HepG2 (cell line): ENCODE results near the gene COL18A1. TPM values are rescaled to one million over a fixed set of nuclear protein-coding genes. Genes with fewer than 3 reads are reported as not detected.

ENCODE experiments used
- ATF7-NPFF ChIP-seq: sonication (generic); formaldehyde crosslinking; IDR thresholded peaks from 2 replicates; pipeline ENCODE4 v1.8.1; 2023; ENCODE audit warnings: mild to moderate bottlenecking, low read depth, missing genetic modification reagents, moderate library complexity
- CEBPB ChIP-seq: IDR thresholded peaks from 2 replicates; pipeline ENCODE4 v1.6.1; 2011; ENCODE audit warnings: low read depth, low read length, improper control_type of control experiment, borderline replicate concordance
- FOXA3 ChIP-seq: IDR thresholded peaks from 2 replicates; pipeline ENCODE4 v1.6.1; 2016; ENCODE audit warnings: missing genetic modification reagents, missing compliant biosample characterization
- HOXA5 ChIP-seq: sonication (generic); formaldehyde crosslinking; IDR thresholded peaks from 2 replicates; pipeline ENCODE4 v1.4.0; 2020; ENCODE audit warnings: missing genetic modification reagents
- MAFF ChIP-seq: IDR thresholded peaks from 2 replicates; pipeline ENCODE4 v1.6.1; 2011; ENCODE audit warnings: low read depth, low read length, improper control_type of control experiment
- PCBP1 ChIP-seq: fragments of 200-400 bp; formaldehyde crosslinking; IDR thresholded peaks from 2 replicates; pipeline ENCODE4 v1.6.1; 2017; ENCODE audit warnings: mild to moderate bottlenecking, low read depth, low read length, borderline replicate concordance
- SMYD3 ChIP-seq: sonication (generic); formaldehyde crosslinking; IDR thresholded peaks from 2 replicates; pipeline ENCODE4 v1.8.1; 2023; ENCODE audit warnings: mild to moderate bottlenecking, missing genetic modification reagents
- ZFP36 ChIP-seq: fragments of 150-350 bp; IDR thresholded peaks from 2 replicates; pipeline ENCODE4 v1.6.1; 2018; ENCODE audit warnings: borderline replicate concordance, low read length, low read depth; ENCODE audit not compliant: partially characterized antibody
- ZFP62 ChIP-seq: sonication (generic); formaldehyde crosslinking; IDR thresholded peaks from 2 replicates; pipeline ENCODE4 v1.4.0; 2020; ENCODE audit warnings: missing genetic modification reagents
- ZKSCAN5 ChIP-seq: sonication (generic); formaldehyde crosslinking; IDR thresholded peaks from 2 replicates; pipeline ENCODE4 v1.5.1; 2020; ENCODE audit warnings: mild to moderate bottlenecking, missing genetic modification reagents
- ZNF207 ChIP-seq: fragments of 450-650 bp; IDR thresholded peaks from 2 replicates; pipeline ENCODE4 v1.6.1; 2016; ENCODE audit warnings: antibody characterized with exemption, borderline replicate concordance
- ZNF709 ChIP-seq: sonication (generic); formaldehyde crosslinking; IDR thresholded peaks from 2 replicates; pipeline ENCODE4 v1.5.0; 2020; ENCODE audit warnings: mild to moderate bottlenecking, missing genetic modification reagents
- ZNF780A ChIP-seq: sonication (generic); formaldehyde crosslinking; IDR thresholded peaks from 2 replicates; pipeline ENCODE4 v1.8.0; 2022; ENCODE audit warnings: mild to moderate bottlenecking, missing genetic modification reagents, moderate library complexity
- ZNF800 ChIP-seq: sonication (generic); formaldehyde crosslinking; IDR thresholded peaks from 2 replicates; pipeline ENCODE4 v1.4.0; 2020; ENCODE audit warnings: missing genetic modification reagents
- polyA plus RNA-seq, 8 experiments: library from polyadenylated mRNA; depleted of rRNA in 3 of 8; stranded (reverse) in 7 of 8; unstranded in 1 of 8; fragments of >200 nt; fragmentation: Illumina TruSeq in 4 of 8; extraction: Trizol in 4 of 8; gene quantifications; 2 replicates each; pipeline versions ENCODE4 v1.2.1 to v1.2.3, GENCODE V29; 2011 to 2016; ENCODE audit warnings: low read depth in 4 of 8, missing spikeins in 1 of 8, mixed read lengths in 1 of 8; ENCODE audit not compliant: insufficient read depth in 1 of 8
- total RNA-seq, 5 experiments: library from RNA; depleted of rRNA; stranded (reverse); fragments of >200 nt; fragmentation: Illumina TruSeq; extraction: Trizol; gene quantifications; 2 replicates each; pipeline ENCODE4 v1.2.3, GENCODE V29; 2016; ENCODE audit warnings: low read depth in 1 of 5
- TF ChIP-seq, protein P1 (sequence below): sonication (generic); formaldehyde crosslinking; IDR thresholded peaks from 2 replicates; pipeline ENCODE4 v1.4.0; 2020; ENCODE audit warnings: mild to moderate bottlenecking, missing genetic modification reagents
- TF ChIP-seq, protein P2 (sequence below): sonication (generic); formaldehyde crosslinking; IDR thresholded peaks from 2 replicates; pipeline ENCODE4 v1.4.0; 2020; ENCODE audit warnings: missing genetic modification reagents, borderline replicate concordance

The COL18A1 gene
- total and polyA plus RNA-seq, 2 of the 13 experiments (the other 11 are each of a cell fraction or from before 2014, with no cell fraction given): 79.0 to 102 TPM

- 0 out of 2 replicates have a peak, but pooled peaks have one; percentile 30 for TF ChIP-seq ZNF800
- no peak for TF ChIP-seq PCBP1
- no peak; the same call in 1 of the 2 replicates for TF ChIP-seq ZNF709 (CRISPR knock-in tag)
- no peak for TF ChIP-seq ZFP62 (CRISPR knock-in tag)
- TF ChIP-seq, protein P1, sequence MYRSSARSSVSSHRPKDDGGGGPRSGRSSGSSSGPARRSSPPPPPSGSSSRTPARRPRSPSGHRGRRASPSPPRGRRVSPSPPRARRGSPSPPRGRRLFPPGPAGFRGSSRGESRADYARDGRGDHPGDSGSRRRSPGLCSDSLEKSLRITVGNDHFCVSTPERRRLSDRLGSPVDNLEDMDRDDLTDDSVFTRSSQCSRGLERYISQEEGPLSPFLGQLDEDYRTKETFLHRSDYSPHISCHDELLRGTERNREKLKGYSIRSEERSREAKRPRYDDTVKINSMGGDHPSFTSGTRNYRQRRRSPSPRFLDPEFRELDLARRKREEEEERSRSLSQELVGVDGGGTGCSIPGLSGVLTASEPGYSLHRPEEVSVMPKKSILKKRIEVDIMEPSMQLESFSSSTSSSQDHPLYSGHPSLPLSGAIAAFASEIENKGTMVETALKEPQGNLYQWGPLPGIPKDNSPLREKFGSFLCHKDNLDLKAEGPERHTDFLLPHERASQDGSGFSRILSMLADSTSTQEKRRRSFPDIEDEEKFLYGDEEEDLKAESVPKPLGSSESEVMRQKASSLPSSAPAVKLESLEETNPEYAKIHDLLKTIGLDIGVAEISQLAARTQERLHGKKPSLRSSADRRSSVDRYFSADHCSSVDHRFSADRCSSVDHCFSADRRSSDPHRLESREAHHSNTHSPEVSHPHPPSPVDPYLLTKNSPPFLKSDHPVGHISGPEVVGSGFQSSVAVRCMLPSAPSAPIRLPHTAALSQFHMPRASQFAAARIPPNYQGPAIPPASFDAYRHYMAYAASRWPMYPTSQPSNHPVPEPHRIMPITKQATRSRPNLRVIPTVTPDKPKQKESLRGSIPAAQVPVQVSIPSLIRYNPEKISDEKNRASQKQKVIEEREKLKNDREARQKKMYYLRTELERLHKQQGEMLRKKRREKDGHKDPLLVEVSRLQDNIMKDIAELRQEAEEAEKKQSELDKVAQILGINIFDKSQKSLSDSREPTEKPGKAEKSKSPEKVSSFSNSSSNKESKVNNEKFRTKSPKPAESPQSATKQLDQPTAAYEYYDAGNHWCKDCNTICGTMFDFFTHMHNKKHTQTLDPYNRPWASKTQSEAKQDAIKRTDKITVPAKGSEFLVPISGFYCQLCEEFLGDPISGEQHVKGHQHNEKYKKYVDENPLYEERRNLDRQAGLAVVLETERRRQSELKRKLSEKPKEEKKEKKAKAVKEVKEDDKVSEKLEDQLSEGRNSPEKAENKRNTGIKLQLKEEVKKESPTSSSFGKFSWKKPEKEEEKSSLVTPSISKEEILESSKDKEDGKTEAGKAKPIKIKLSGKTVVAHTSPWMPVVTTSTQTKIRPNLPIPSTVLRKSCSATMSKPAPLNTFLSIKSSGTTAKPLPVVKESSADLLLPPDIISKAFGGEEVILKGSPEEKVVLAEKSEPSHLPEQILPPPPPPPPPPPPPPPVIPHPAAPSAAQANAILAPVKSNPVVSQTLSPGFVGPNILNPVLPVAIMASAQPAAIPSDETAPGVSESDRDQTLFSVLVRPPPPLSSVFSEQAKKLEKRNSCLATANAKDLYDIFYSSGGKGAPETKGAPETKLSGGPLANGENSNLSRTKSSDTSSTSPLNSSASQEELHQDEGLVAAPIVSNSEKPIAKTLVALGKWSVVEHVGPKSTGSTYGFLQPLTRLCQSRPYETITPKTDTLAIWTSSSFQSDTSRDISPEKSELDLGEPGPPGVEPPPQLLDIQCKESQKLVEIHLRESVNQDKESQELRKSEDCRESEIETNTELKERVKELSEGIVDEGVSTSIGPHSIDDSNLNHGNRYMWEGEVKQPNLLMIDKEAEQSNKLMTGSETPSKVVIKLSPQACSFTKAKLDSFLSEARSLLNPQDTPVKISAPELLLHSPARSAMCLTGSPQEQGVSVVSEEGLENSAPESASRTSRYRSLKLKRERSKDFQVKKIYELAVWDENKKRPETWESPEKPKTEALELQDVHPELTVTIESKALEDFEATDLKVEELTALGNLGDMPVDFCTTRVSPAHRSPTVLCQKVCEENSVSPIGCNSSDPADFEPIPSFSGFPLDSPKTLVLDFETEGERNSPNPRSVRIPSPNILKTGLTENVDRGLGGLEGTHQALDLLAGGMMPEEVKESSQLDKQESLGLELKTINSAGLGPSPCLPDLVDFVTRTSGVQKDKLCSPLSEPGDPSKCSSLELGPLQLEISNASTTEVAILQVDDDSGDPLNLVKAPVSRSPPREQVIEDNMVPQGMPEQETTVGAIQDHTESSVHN: no peak
- TF ChIP-seq HOXA5 (CRISPR knock-in tag): peak; percentile 27; the same call in 1 of the 2 replicates
- no peak for TF ChIP-seq ZKSCAN5 (CRISPR knock-in tag)
- TF ChIP-seq, protein P2, sequence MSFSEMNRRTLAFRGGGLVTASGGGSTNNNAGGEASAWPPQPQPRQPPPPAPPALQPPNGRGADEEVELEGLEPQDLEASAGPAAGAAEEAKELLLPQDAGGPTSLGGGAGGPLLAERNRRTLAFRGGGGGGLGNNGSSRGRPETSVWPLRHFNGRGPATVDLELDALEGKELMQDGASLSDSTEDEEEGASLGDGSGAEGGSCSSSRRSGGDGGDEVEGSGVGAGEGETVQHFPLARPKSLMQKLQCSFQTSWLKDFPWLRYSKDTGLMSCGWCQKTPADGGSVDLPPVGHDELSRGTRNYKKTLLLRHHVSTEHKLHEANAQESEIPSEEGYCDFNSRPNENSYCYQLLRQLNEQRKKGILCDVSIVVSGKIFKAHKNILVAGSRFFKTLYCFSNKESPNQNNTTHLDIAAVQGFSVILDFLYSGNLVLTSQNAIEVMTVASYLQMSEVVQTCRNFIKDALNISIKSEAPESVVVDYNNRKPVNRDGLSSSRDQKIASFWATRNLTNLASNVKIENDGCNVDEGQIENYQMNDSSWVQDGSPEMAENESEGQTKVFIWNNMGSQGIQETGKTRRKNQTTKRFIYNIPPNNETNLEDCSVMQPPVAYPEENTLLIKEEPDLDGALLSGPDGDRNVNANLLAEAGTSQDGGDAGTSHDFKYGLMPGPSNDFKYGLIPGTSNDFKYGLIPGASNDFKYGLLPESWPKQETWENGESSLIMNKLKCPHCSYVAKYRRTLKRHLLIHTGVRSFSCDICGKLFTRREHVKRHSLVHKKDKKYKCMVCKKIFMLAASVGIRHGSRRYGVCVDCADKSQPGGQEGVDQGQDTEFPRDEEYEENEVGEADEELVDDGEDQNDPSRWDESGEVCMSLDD (CRISPR knock-in tag): no peak
- no peak for TF ChIP-seq MAFF
- no peak for TF ChIP-seq ZFP36
- TF ChIP-seq ZNF207: no peak
- TF ChIP-seq SMYD3 (CRISPR knock-in tag): no peak
- no peak for TF ChIP-seq ZNF780A (CRISPR knock-in tag)
- peak; percentile 81 for TF ChIP-seq CEBPB
- peak; percentile 95 for TF ChIP-seq FOXA3 (CRISPR knock-in tag)
- TF ChIP-seq ATF7-NPFF (CRISPR knock-in tag): no peak; the same call in 1 of the 2 replicates
Observed at GRCh38 chr21:45471525-45472221, 66.7 kb downstream of the COL18A1 start (continued).
